GM12874 (cell line): Measurements from ENCODE around the gene SMCO1.

Source experiments
- TF ChIP-seq, protein P1 (sequence below): IDR thresholded peaks from 2 replicates; pipeline ENCODE4 v1.5.1; 2011; ENCODE audit warnings: low read depth, mild to moderate bottlenecking, control low read depth, low read length, moderate library complexity; ENCODE audit not compliant: insufficient read depth

Gene SMCO1

DNA sequence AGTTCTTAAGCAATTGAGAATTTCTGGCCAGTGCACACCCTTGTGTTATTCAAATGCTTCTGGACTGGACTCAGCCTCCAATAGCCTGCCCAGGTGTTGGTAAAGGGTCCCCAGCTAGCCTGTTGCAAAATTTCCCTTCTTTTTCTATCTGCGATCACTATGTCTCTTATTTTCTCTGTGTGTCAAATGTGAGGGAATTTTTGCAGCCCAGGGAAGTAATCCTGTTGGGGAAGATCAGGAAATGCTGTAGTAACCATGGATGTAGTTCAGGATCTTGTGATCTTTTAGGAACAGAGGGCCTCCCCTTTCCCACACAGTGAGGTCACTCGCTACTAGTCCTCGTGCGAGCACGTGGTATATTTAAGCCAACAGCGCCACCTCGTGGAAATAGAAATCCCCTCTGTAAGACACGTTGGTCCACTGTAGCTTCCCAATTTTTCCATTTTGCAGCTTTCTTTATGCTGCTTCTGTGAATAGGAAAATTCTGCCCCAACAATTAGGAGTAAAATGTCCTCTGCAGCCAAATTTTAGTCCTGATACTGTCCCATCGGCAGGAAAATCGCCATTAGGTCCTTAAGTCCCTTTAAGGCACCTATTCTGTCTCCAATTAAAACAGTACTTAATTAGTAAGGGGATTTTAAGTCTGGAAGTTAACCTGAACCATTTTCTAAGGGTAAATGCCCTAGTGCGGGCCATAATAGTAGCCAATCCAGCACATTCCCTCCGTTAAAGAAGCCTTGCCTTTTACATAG, 4.0 kb upstream of the SMCO1 start:
- TF ChIP-seq, protein P1, sequence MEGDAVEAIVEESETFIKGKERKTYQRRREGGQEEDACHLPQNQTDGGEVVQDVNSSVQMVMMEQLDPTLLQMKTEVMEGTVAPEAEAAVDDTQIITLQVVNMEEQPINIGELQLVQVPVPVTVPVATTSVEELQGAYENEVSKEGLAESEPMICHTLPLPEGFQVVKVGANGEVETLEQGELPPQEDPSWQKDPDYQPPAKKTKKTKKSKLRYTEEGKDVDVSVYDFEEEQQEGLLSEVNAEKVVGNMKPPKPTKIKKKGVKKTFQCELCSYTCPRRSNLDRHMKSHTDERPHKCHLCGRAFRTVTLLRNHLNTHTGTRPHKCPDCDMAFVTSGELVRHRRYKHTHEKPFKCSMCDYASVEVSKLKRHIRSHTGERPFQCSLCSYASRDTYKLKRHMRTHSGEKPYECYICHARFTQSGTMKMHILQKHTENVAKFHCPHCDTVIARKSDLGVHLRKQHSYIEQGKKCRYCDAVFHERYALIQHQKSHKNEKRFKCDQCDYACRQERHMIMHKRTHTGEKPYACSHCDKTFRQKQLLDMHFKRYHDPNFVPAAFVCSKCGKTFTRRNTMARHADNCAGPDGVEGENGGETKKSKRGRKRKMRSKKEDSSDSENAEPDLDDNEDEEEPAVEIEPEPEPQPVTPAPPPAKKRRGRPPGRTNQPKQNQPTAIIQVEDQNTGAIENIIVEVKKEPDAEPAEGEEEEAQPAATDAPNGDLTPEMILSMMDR: peak; percentile 16; the same call in 1 of the 2 replicates

DNA sequence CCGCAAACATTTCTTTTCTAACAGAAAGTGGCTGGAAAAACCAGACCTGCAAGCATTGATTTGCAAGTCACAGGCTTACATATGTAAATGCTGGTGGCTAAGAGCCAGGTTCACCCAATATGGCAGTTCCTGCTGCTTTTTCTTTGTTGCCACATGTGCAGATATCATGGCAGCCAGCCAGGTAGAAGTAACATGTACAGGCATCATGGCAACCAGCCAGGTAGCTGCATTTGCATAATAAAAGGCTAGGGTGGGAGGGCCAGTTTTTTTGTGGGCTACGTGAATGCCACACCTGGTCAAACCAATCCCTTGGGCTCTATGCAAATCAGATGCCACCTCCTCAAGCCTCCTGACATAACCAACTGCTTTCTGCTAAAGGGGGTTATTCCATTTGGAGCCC, 2.8 kb upstream of the SMCO1 start:
- TF ChIP-seq, protein P1: no peak

DNA sequence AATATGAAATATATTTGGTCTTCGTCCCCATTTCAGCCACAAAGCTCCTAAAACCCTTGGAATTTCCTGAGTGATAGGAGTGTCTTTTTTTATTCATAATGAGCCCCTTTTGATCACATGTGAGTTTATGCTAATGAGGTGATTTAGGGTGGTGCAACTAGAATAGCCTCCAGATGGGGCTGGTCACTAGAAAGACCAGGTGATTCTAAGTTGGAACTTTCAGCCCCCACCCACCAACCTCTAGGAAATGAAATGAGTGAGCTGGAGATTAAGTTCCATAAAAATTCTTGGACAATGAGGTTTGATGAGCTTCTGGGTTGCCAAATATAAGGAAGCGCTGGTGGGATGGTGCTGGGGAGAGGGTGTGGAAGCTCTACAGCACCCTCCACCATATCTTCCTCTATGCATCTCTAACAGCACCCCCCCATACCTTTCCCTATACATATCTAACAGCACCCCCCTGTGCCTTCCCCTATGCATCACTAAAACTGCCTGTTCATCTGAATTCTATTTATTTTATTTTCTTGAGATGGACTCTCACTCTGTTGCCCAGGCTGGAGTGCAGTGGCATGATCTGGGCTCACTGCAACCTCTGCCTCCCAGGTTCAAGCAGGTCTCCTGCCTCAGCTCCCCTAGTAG, 2.1 kb upstream of the SMCO1 start:
- TF ChIP-seq, protein P1: no peak

DNA sequence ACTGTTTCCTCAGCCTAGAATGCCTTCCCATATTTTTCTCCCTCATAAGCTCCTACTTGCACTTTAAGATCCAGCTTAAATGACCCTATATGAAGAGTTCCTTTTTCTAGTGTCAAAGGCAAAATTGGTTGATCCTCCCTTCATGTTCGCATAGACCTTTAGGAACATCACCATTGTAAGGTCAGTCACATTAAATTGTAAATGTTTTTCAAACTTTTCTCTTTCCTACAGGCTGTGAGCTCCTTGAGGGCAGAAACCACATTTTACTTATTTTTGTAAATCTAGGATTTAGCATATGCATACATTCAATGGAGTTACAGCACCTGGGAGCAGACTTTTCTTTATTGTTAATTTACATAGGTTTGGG, 813 bp downstream of the SMCO1 start:
- TF ChIP-seq, protein P1: no peak

DNA sequence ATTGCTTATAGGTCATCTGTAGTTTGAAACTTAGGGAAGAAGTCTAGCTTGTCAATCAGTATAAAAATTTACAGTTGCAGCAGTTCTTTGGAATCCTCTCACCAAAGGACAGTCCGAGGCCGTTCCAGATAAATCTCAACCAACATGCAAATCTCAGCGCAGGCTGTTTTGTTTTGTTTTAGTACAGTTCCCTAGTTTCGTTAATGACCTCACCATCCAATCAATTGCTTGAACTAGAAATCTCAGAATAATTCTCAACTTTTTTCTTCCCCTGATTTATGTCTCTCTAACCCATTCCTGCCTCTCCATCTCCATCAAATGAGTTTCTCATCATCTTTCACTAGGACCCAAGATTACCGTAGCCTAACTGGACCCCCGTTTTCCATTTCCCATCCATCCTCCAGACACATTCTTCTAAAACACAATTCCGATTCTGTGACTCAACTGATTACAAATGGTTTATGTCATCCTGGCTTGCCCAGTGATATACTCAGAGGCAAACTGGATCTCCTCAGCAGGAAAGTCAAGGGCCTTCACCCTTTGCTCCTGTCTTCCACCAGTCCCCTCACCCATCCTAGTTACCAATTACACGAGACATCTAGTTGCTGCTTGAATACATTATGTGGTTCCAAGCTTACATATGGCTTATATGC, 1.3 kb downstream of the SMCO1 start:
- TF ChIP-seq, protein P1: no peak

DNA sequence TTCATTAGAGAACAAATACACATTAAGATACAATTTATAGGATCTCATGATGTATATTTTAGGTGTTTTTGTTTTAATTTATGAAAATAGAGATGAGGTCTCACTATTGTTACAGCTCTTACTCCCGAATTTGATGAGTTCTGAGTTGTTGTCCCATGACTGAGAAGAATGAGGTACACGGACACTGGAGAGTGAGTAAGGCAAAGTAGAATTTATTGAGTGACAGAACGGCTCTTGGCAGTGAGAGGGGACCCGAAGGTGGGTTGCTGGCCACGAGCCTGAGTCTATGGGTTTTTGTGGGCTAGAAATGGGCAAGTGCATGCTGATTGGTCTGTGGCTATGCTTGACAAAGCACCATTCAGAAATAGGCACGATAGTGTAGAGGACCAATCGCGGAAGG, 8.5 kb downstream of the SMCO1 start:
- TF ChIP-seq, protein P1: no peak

DNA sequence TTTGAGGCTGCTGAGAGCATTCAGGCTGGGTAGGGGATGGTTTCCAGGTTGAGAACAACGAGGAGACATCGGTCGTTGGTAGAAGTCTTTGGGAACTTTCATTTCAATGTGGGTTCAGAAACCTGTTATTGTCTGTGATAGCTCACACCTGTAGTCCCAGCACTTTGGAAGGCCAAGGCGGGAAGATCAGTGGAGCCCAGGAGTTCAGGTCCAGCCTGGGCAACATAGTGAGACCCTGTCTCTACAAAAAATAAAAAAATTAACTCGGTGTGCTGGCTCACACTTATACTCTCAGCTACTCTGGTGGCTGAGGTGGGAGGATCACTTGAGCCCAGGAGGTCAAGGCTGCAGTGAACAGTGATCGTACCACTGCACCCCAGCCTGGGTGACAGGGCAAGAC, 10.6 kb downstream of the SMCO1 start:
- TF ChIP-seq, protein P1: no peak
